GM12878 (cell line): ENCODE measurements around the gene ZCCHC24. TPM values are rescaled to one million over a fixed set of nuclear protein-coding genes. Genes with fewer than 3 reads are reported as not detected.

Source experiments
- CHD1 ChIP-seq: IDR thresholded peaks from 2 replicates; pipeline ENCODE4 v1.6.1; 2012; ENCODE audit warnings: low read depth, low read length, improper control_type of control experiment
- CHD2 ChIP-seq: IDR thresholded peaks from 2 replicates; pipeline ENCODE4 v1.6.1; 2011; ENCODE audit warnings: low read depth, low read length, improper control_type of control experiment, borderline replicate concordance
- ESRRA ChIP-seq: IDR thresholded peaks from 2 replicates; pipeline ENCODE4 v1.6.1; 2012; ENCODE audit warnings: mild to moderate bottlenecking, low read length, improper control_type of control experiment
- GATAD2B ChIP-seq: fragments of 450-650 bp; conservative IDR thresholded peaks from 2 replicates; pipeline ENCODE4 v1.6.1; 2017; ENCODE audit warnings: low read depth, mild to moderate bottlenecking, moderate library complexity
- HCFC1 ChIP-seq: fragments of 150-350 bp; IDR thresholded peaks from 2 replicates; pipeline ENCODE4 v1.6.1; 2014; ENCODE audit warnings: low read length
- HDGF ChIP-seq: fragments of 450-650 bp; IDR thresholded peaks from 2 replicates; pipeline ENCODE4 v1.6.1; 2016; ENCODE audit warnings: antibody characterized with exemption
- IKZF1 ChIP-seq: fragments of 450-650 bp; conservative IDR thresholded peaks from 2 replicates; pipeline ENCODE4 v1.6.1; 2017; ENCODE audit warnings: antibody characterized with exemption, mild to moderate bottlenecking
- IRF4 ChIP-seq: IDR thresholded peaks from 2 replicates; pipeline ENCODE4 v1.6.1; 2011; ENCODE audit warnings: low read depth, low read length
- LARP7 ChIP-seq: fragments of 450-650 bp; IDR thresholded peaks from 2 replicates; pipeline ENCODE4 v1.6.1; 2017; ENCODE audit warnings: mild to moderate bottlenecking
- MXI1 ChIP-seq: fragments of 150-350 bp; IDR thresholded peaks from 2 replicates; pipeline ENCODE4 v1.6.1; 2011; ENCODE audit warnings: low read depth, mild to moderate bottlenecking, inconsistent platforms, low read length, improper control_type of control experiment
- NFXL1 ChIP-seq: fragments of 450-650 bp; IDR thresholded peaks from 2 replicates; pipeline ENCODE4 v1.6.1; 2017; ENCODE audit warnings: antibody characterized with exemption, mild to moderate bottlenecking, borderline replicate concordance
- PKNOX1 ChIP-seq: fragments of 450-650 bp; IDR thresholded peaks from 2 replicates; pipeline ENCODE4 v1.6.1; 2016; ENCODE audit warnings: mild to moderate bottlenecking
- POLR2AphosphoS5 ChIP-seq: IDR thresholded peaks from 2 replicates; pipeline ENCODE4 v1.6.1; 2011; ENCODE audit warnings: mild to moderate bottlenecking, low read length, inconsistent platforms
- STAT1 ChIP-seq: fragments of 450-650 bp; conservative IDR thresholded peaks from 2 replicates; pipeline ENCODE4 v1.6.1; 2014; ENCODE audit warnings: antibody characterized with exemption, mild to moderate bottlenecking
- SUPT20H ChIP-seq: IDR thresholded peaks from 2 replicates; pipeline ENCODE4 v1.6.1; 2011; ENCODE audit warnings: low read depth, mild to moderate bottlenecking, low read length, moderate library complexity, borderline replicate concordance; ENCODE audit not compliant: control insufficient read depth
- SUZ12 ChIP-seq: fragments of 200-600 bp; sonication (generic); IDR thresholded peaks from one replicate; pipeline ENCODE4 v1.6.1; 2018; ENCODE audit warnings: antibody characterized with exemption, mild to moderate bottlenecking; ENCODE audit not compliant: unreplicated experiment
- ZNF207 ChIP-seq: fragments of 450-650 bp; IDR thresholded peaks from 2 replicates; pipeline ENCODE4 v1.6.1; 2014; ENCODE audit warnings: antibody characterized with exemption, mild to moderate bottlenecking, borderline replicate concordance
- ZNF217 ChIP-seq: fragments of 450-650 bp; IDR thresholded peaks from 2 replicates; pipeline ENCODE4 v1.6.1; 2017; ENCODE audit warnings: antibody characterized with exemption, mild to moderate bottlenecking
- ZNF592 ChIP-seq: fragments of 450-650 bp; IDR thresholded peaks from 2 replicates; pipeline ENCODE4 v1.6.1; 2017; ENCODE audit warnings: mild to moderate bottlenecking, moderate library complexity
- ZZZ3 ChIP-seq: IDR thresholded peaks from 2 replicates; pipeline ENCODE4 v1.6.1; 2011; ENCODE audit warnings: low read depth; ENCODE audit not compliant: control insufficient read depth, insufficient read length
- polyA plus RNA-seq, 11 experiments: library from polyadenylated mRNA; depleted of rRNA in 4 of 11; unstranded in 6 of 11; stranded (reverse) in 5 of 11; fragments of >200 nt; fragmentation: Nextera tagmentation in 4 of 11; fragmentation: Illumina TruSeq in 1 of 11; extraction: Ambion mirVana in 4 of 11; extraction: Trizol in 1 of 11; gene quantifications; 1 replicate in 1 of 11; 2 replicates in 10 of 11; pipeline versions ENCODE4 v1.2.1 to v1.2.3, GENCODE V29; 2011 to 2016; ENCODE audit warnings: inconsistent platforms in 2 of 11, missing spikeins in 2 of 11, low read depth in 1 of 11
- total RNA-seq, 4 experiments: library from RNA; depleted of rRNA in 3 of 4; stranded (reverse); fragments of >200 nt in 3 of 4; fragmentation: Illumina TruSeq in 1 of 4; extraction: Trizol in 1 of 4; gene quantifications; 2 replicates each; pipeline versions ENCODE4 v1.2.1 to v1.2.3, GENCODE V29; 2013 to 2021
- TF ChIP-seq, protein P1 (sequence below): fragments of 450-650 bp; IDR thresholded peaks from 2 replicates; pipeline ENCODE4 v1.6.1; 2016; ENCODE audit warnings: mild to moderate bottlenecking
- TF ChIP-seq, protein P2 (sequence below): IDR thresholded peaks from 2 replicates; pipeline ENCODE4 v1.6.1; 2012; ENCODE audit warnings: low read depth, low read length, improper control_type of control experiment
- TF ChIP-seq, protein P3 (sequence below): fragments of 450-650 bp; conservative IDR thresholded peaks from 2 replicates; pipeline ENCODE4 v1.6.1; 2017; ENCODE audit warnings: mild to moderate bottlenecking, moderate library complexity

Gene ZCCHC24
- total and polyA plus RNA-seq, 10 of the 15 experiments (the other 5 are each of a cell fraction or from before 2014, with no cell fraction given) = 0.02 to 0.62 (median 0.04) TPM; not detected in 4

GRCh38 chr10:79347226-79347893 is 98.1 kb downstream of the ZCCHC24 start, which contains the start of gene PPIF (continued):
- TF ChIP-seq GATAD2B (peak; percentile 76; the same call in 1 of the 2 replicates), IKZF1 (peak; percentile 77), POLR2AphosphoS5 (peak; percentile 95), MXI1 (no peak; the same call in 1 of the 2 replicates), ZNF592 (0 out of 2 replicates have a peak, but pooled peaks have one; percentile 44), SUPT20H (no peak), SUZ12 (no peak), HCFC1 (no peak), HDGF (no peak), ZNF217 (peak; percentile 28; the same call in 1 of the 2 replicates), ESRRA (no peak), ZZZ3 (no peak), NFXL1 (no peak), CHD1 (no peak), PKNOX1 (peak; percentile 44), ZNF207 (no peak), STAT1 (no peak), CHD2 (no peak), LARP7 (peak; percentile 98), IRF4 (no peak)
- TF ChIP-seq, protein P1, sequence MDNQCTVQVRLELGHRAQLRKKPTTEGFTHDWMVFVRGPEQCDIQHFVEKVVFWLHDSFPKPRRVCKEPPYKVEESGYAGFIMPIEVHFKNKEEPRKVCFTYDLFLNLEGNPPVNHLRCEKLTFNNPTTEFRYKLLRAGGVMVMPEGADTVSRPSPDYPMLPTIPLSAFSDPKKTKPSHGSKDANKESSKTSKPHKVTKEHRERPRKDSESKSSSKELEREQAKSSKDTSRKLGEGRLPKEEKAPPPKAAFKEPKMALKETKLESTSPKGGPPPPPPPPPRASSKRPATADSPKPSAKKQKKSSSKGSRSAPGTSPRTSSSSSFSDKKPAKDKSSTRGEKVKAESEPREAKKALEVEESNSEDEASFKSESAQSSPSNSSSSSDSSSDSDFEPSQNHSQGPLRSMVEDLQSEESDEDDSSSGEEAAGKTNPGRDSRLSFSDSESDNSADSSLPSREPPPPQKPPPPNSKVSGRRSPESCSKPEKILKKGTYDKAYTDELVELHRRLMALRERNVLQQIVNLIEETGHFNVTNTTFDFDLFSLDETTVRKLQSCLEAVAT = no peak
- TF ChIP-seq, protein P2, sequence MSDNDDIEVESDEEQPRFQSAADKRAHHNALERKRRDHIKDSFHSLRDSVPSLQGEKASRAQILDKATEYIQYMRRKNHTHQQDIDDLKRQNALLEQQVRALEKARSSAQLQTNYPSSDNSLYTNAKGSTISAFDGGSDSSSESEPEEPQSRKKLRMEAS = no peak
- TF ChIP-seq, protein P3, sequence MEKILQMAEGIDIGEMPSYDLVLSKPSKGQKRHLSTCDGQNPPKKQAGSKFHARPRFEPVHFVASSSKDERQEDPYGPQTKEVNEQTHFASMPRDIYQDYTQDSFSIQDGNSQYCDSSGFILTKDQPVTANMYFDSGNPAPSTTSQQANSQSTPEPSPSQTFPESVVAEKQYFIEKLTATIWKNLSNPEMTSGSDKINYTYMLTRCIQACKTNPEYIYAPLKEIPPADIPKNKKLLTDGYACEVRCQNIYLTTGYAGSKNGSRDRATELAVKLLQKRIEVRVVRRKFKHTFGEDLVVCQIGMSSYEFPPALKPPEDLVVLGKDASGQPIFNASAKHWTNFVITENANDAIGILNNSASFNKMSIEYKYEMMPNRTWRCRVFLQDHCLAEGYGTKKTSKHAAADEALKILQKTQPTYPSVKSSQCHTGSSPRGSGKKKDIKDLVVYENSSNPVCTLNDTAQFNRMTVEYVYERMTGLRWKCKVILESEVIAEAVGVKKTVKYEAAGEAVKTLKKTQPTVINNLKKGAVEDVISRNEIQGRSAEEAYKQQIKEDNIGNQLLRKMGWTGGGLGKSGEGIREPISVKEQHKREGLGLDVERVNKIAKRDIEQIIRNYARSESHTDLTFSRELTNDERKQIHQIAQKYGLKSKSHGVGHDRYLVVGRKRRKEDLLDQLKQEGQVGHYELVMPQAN = peak; percentile 68
